Measurements from ENCODE around the gene SSTR3.

SSTR3 gene

GRCh38 chr22:37235897-37236607, 23.8 kb upstream of the SSTR3 start:
- TF ChIP-seq GATA3 (IDR thresholded peaks at IDR 0.05; ENCODE audit: low read depth, low read length): no peak
- no peak for TF ChIP-seq GATA2 (IDR thresholded peaks at IDR 0.05; ENCODE audit: low read depth, low read length)

GRCh38 chr22:37234736-37235711, 22.7 kb upstream of the SSTR3 start:
- no peak for TF ChIP-seq GATA2 (IDR thresholded peaks at IDR 0.05; ENCODE audit: low read depth, low read length)
- TF ChIP-seq GATA3 (IDR thresholded peaks at IDR 0.05; ENCODE audit: low read depth, low read length): no peak

- TF ChIP-seq GATA2 (IDR thresholded peaks at IDR 0.05; ENCODE audit: low read depth, low read length) (no peak), GATA3 (IDR thresholded peaks at IDR 0.05; ENCODE audit: low read depth, low read length) (no peak)
These were observed 21.7 kb upstream of the SSTR3 start for GRCh38 chr22:37233751-37234631.

- TF ChIP-seq GATA2 (IDR thresholded peaks at IDR 0.05; ENCODE audit: low read depth, low read length) (no peak), GATA3 (IDR thresholded peaks at IDR 0.05; ENCODE audit: low read depth, low read length) (no peak)
These were observed 20.1 kb upstream of the SSTR3 start for GRCh38 chr22:37232140-37232998.

- TF ChIP-seq GATA3 (IDR thresholded peaks at IDR 0.05; ENCODE audit: low read depth, low read length) (no peak), GATA2 (IDR thresholded peaks at IDR 0.05; ENCODE audit: low read depth, low read length) (no peak)
These were observed 19.3 kb upstream of the SSTR3 start for GRCh38 chr22:37231406-37232139.

- TF ChIP-seq GATA3 (IDR thresholded peaks at IDR 0.05; ENCODE audit: low read depth, low read length): no peak
- no peak for TF ChIP-seq GATA2 (IDR thresholded peaks at IDR 0.05; ENCODE audit: low read depth, low read length)
These were observed 18.6 kb upstream of the SSTR3 start for GRCh38 chr22:37230673-37231405.

GRCh38 chr22:37229805-37230672, 17.8 kb upstream of the SSTR3 start:
- TF ChIP-seq GATA3 (IDR thresholded peaks at IDR 0.05; ENCODE audit: low read depth, low read length): no peak
- TF ChIP-seq GATA2 (IDR thresholded peaks at IDR 0.05; ENCODE audit: low read depth, low read length): no peak

GRCh38 chr22:37229012-37229804, 16.9 kb upstream of the SSTR3 start:
- TF ChIP-seq GATA2 (IDR thresholded peaks at IDR 0.05; ENCODE audit: low read depth, low read length) (no peak), GATA3 (IDR thresholded peaks at IDR 0.05; ENCODE audit: low read depth, low read length) (no peak)

- no peak for TF ChIP-seq GATA2 (IDR thresholded peaks at IDR 0.05; ENCODE audit: low read depth, low read length)
- TF ChIP-seq GATA3 (IDR thresholded peaks at IDR 0.05; ENCODE audit: low read depth, low read length): no peak
These were observed 16.1 kb upstream of the SSTR3 start for GRCh38 chr22:37228106-37229011.

Measured in SH-SY5Y (cell line).